Stimulated activated CD8-positive, alpha-beta memory T cell treated with anti-CD3 and anti-CD28 coated beads, Interleukin-15, amount 100 ng/mL, for 4 hours (primary cell): ENCODE results near the gene PEAR1.
A peak's percentile ranks its signal among the peaks of the same experiment; 100 is the strongest.

Experiments used
- DNase-seq, 2 donors: peaks; one replicate each; pipeline ENCODE4 v3.0.0-alpha.2; 2020; ENCODE audit warnings: low read depth in 2 of 2

PEAR1 gene

GRCh38 chr1:156963621-156964020 lies 70.1 kb downstream of the PEAR1 start:
- peak in 1 of 2 donors; percentile 10 for DNase-seq

- DNase-seq: no peak
These were observed 70.9 kb downstream of the PEAR1 start for GRCh38 chr1:156964441-156964840.
